GM21737 (cell line): Measurements from ENCODE around the gene GABBR2.

Experiments
- ATAC-seq: cut with Tn5 transposase; IDR thresholded peaks from one replicate; pipeline ENCODE4 v1.9.1; 2021; ENCODE audit warnings: mild to moderate bottlenecking, moderate library complexity; ENCODE audit not compliant: unreplicated experiment

The GABBR2 gene

DNA sequence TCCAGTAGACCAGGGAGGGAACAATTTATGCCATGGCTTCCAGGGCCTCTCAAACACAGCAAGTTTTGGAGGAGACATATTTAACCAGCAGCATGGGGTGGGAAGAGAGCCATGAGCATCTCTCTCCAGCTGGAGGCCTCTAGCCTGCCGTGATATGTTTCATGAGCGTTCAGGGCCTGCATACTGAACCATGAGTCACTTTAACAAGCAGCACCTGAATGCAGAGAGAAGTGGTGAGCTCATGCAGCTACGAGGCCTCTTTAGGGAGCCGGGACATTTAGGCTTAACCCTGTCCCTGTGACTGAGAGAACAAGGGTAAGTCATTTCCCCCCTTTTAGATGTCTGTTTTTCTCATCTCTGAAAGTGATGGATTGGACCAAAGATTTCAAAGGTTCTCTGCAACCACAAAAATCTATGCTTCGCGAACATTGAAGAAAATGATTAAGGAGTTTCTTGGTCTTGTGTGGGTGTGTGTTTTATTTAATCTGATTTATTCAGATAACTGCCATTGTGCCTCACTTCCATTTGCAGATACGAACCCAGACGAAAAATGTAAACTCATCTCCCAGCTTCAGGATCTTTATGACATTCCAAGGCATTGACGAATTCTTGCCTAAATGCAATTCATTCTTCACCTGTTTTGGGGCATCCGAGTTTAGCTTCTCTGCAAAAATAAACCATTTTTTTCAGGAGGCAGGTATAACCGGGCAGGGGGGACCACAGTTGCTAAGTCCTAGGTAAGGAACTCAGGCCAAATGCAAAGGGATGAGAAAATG lies 157.0 kb downstream of the GABBR2 start:
- no peak for ATAC-seq

DNA sequence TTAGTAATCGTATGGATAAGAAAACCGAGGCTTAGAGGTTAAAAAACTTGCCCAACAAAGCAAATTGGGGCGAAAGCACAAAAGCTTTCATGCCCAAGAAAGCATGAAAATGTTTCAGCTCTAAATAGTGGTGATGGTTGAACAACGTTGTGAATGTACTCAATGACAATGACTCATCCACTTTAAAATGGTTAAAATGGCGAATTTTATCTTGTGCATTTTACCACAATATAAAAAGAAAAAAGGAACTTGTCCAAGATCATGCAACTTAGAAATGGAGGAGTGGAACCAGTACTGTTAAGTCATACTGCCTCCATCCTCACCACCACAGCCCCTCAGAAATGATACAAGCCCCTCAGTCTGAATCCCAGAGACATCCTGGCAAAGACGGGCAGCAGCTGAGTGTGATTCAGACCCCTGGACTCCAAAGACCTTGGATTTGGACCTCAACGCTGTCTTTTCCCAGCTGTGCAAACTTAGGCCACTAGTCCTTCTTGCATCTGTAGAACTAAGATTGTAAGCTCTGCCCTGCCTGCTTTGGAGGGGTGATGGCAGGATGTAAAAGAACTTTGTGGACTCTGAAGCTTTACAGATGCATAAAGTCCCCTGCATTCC lies 158.4 kb downstream of the GABBR2 start:
- ATAC-seq = no peak

DNA sequence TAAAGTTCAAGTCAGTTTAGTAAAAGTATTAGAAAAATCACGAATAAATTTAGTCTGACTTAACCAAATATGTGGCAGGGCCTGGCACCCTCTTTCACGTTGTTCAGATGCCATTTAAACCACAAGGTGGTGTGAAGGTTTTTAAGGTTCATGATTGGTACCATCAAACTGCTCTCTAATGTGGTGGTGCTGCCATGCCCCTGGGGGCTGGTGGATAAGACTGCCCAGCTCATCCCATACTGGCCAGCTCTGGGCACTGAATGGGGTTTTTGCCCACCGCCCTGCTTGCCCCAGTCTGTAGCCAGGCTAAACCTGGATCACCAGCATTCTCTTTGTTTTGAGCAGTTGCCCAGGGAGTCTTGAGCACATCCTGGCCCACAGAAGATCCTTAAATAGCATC lies 159.3 kb downstream of the GABBR2 start:
- ATAC-seq = no peak

DNA sequence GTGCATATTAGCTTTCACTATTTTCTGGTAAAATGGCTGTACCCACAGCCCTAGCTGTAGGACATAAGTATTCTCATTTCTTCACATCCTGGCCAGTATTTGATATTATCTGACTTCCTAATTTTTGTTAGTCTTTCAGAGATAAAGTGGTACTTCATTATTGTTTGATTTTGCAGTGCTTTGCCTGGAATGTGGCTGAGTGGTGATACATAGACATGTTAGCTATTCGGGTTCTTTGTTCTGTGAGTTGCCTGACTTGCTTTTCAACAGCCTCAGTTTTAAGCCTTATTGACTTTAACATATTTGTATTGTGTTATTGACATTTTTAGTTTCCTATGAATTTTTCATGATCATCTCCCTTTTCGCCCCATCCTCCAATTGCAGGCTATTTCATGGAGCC lies 161.1 kb downstream of the GABBR2 start:
- ATAC-seq = no peak

DNA sequence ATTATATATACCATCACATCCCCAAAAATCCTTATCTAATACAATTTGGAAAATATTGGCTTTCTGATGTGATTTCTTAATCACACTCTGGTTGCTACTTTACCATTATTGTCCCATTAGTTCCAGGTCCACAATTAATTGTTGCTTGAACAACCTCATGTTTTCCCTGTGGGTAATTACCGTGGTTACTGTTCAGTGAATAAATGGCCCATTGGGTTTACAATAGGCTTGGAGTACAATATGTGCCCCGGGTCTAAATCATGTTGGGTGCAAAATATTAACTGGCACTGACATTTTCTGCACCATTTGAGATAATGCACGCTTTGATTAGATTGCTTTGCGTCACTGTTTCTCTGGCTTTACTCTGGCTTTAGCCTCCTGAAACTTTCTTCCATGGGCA lies 163.7 kb downstream of the GABBR2 start:
- ATAC-seq = no peak

DNA sequence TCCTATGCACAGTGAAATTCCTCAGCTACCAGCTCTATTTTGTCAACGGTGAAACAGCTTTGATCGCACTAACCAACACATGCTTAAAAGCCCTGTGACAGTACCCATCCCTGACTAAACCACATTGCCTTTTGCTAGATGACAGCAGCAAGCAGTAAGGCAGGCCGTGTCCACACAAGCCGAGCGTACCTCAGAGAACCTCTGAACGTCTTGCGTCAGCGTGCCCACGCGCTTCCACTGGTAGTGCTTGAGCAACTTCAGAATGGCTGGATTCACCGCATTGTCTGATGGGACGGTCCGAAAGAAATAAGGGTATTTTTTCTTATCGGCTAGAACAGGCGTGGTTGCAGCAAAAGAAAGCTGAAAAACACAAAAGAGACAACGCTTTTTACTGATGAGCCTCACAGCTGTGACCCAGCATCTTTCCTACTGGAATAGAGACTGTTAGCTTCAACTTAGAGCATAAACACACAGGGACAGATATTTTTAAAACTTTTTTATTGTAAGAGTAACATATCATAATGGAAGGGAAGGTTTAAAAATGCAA lies 167.0 kb downstream of the GABBR2 start:
- no peak for ATAC-seq

DNA sequence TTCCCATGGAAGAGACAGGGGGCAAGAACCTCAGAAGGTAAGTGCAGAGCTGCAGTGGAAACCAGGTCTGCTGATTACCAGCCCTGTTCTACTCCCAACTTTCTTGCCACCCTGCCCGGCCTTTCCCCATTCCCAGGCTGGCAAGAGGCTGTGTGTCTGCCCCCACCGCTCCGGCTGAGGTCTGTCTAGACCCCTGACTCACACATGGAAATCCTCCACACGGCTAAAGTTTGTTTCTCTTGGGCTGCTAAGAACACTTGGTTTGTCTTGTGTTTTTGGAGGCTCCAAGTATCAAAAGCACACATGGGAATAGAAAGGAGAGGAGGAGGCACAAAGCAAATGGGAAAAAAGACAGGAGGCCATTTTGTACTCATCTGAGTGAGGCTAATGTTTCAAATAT lies 168.3 kb downstream of the GABBR2 start:
- ATAC-seq = no peak

DNA sequence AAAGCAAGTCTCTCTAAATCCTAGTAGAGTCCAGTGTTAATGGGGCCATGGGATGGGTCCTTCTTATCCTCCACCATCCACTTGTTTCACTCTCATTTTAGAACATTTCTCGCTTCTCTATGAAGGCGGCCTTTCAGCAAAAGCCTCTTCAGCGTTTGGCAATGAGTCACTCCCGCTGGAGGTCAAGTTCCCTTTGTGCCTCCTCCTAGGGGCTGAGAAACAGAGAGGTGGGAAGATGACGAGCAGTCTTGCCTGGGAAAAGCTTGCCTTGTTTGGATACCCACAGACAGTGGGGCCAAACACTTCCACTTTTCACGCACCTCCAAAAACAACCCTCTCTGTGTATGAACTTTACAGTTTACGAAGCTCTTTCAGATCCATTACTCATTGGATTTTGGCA lies 168.8 kb downstream of the GABBR2 start:
- ATAC-seq = no peak

DNA sequence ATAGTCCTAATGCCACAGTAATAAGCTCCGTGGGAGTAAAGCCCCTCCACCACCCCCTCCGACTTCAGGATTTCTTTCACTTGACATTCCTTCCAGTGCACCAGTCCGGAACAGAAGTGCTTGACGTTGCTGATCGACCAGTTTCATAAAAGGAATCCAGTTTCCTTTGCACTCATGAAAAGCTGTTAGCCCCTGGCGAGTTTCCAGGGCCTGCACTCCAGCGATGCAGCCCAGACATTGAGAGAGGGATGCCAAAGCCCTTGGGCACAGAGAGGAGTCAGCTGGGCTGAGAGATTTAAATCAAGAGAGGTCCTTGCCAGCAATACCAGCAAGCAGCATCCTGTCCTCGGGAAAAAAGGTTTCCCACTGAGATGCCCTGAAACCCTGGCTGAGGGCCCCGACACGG lies 170.1 kb downstream of the GABBR2 start:
- no peak for ATAC-seq

DNA sequence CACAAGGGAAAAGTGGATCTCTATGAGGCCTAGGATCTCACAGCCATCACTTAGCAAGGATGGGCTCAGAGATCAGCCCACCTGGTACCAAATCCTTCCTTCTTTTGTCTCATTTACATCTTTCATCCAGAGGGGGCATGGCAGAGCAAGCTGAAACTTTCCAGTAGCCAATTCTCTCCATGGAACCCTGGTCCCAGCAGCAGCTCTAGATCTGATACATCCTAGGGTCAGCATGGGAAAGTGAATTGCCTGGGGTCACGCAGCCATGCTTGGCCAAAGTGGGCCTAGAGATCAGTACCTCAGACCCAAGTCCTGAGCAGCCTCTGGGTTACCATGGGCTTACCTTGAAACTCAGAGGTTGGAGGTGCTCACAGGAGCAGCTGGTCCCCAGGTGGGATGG lies 170.5 kb downstream of the GABBR2 start:
- ATAC-seq = no peak

DNA sequence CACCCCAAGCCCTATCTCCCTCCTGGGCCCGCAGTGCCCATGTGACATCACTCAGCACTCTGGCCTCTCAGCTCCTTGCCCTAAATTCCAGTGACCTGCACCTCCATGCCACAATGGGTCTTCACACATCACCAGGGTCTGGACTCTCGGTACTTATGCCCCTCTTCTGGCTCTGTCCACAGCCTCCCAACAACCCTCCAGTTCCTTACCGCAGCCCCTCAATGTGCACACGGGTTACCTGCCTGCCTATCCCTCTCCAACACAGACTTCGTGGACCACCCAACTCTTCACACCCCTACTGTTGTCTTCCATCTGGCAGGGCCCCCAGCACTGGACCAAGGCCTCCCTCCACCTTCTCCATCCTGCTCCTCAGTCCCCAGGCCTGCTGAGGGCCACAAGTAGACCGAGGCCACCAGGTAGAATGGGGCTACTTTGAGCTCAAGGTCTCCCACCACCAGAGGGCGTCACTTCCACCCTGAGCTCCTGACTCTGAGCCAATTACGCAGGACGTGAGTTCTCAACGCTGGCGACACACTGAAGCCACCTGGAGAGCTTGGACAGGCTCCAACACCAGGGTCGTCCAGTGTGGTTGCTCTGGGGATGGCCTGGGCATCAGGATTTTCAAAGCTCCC lies 172.1 kb downstream of the GABBR2 start:
- ATAC-seq = no peak

DNA sequence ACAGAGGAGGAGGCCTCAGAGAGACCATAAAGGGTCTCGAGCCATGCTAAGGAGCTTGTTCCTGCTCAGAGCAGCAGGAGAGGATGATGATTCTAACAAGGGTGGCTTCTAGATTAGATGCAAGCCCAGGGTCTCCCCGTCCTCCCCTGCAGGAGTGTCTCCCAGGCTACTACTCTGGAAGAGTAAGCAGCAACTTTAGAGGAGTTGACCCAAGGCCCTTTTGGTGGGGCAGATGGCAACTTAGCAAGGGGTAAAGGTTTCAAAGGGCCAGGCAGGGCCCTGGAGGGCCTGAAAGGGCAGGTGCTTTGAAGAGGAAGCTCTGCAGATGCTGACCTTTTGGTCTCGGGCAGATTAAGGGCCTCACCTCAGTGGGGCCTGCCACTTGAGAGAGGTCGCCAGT lies 174.9 kb downstream of the GABBR2 start:
- no peak for ATAC-seq

DNA sequence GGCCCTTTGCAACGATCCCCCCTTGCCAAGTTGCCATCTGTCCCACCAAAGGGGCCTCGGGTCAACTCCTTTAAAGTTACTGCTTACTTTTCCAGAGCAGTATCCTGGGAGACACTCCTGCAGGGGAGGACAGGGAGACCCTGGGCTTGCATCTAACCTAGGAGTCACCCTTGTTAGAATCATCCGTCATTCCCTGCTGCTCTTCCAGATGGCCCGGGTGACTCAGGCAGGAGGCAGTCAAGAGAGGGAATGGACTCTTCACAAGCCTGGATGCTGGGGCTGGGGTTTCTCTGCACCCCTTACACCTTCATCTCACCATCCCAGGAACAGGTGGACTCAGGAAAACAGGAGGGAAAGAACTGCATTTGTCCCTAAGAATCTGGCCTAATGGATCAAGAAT lies 175.6 kb downstream of the GABBR2 start:
- ATAC-seq = no peak

DNA sequence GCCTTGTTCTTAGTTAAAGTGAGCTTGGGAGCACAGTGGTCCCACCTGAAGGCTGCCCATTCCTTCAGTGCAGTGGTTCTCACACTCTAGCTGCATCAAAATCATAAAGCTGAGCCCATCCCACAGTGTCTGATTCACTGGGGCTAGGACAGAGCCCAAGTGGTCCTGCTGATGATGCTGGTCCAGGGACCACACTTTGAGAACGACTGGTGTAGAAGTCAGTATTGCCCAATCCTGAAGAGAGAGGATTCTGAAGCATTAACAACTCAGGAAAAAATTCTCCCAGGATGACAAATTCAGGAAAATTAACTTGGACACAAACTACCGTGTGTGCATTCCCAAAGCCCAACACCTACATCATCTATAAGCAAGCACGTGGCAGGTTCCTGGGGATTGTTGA lies 176.2 kb downstream of the GABBR2 start:
- ATAC-seq = no peak

DNA sequence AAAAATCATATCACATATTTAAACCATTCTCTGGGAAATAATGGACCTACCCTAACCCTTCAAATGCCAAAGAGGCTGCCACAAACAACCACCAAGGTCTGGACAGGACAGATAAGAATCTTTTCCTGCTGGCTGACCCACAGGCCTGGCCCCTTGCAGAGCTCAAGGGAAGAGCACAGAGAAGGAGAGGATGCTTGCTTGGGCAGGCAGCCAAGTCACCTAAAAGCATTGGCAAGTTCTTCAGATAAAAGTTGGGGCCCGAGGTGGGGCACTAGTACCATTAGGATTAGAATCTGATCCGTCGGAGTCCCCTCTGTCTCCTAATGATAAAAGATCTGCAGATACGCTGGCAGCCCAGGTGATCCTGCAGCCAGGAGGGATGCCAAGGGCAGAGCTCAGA lies 176.6 kb downstream of the GABBR2 start:
- ATAC-seq = no peak

DNA sequence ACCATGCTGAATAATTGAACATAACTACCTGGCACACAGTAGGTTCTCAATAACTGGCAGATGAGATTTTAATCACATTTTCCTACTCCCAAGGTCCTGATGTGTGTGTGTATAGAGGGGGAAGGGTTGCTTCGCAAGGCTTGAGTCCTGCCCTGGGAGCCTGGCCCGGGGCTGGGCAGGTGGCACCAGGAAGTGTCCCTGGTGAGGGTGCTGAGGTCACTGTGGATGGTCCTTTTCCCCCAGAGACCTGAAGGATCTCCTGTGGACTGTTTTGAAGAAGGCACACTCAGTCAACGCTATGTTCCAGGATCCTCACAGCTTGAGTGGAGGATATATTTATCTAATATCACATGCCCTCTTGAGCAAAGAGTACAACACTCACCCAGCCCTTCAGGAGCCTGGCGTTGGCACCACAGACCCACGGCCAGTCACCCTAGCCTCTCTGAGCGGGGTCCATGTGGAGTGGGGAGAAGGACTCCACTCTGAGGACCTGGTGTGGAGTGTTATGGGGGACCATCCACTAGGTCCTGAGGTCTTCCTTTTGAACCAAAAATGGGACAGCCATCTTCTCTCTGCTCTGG lies 177.8 kb downstream of the GABBR2 start:
- no peak for ATAC-seq

DNA sequence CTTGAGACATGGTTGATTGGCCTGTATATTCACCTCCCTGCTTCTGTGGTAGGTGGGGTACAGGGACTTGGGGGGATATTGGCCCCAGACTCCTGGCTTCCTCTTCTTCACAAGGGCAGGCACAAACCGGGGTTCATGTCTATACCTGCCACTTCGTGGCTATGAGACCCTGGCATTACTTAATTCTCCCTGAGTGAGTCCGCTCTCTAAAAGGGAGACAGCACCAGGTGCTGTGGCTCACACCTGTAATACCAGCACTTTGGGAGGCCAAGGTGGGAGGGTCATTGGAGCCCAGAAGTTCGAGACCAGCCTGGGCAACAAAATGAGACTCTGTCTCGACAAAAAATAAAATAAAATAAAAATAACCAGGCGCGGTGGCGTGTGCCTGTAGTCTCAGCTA lies 178.5 kb downstream of the GABBR2 start:
- ATAC-seq = no peak

DNA sequence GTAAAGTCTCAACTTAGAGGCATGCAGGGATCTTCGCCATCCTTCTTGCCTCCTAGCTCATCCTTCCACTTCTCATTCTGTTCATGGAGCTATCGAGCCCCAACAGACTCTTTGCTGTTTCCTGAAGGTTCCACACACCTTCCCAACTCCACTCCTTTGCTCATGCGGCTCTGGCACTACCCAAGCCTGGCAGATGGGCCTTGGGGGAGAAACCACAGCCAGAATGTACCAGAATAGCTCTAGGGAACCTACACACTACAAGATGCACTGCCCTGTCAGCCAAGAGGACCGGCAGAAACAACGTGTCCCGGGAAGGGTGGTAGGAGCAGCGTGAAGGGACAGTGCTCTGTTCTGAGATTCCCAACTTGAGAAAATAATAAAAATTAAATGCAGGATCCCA lies 178.9 kb downstream of the GABBR2 start:
- ATAC-seq = no peak

DNA sequence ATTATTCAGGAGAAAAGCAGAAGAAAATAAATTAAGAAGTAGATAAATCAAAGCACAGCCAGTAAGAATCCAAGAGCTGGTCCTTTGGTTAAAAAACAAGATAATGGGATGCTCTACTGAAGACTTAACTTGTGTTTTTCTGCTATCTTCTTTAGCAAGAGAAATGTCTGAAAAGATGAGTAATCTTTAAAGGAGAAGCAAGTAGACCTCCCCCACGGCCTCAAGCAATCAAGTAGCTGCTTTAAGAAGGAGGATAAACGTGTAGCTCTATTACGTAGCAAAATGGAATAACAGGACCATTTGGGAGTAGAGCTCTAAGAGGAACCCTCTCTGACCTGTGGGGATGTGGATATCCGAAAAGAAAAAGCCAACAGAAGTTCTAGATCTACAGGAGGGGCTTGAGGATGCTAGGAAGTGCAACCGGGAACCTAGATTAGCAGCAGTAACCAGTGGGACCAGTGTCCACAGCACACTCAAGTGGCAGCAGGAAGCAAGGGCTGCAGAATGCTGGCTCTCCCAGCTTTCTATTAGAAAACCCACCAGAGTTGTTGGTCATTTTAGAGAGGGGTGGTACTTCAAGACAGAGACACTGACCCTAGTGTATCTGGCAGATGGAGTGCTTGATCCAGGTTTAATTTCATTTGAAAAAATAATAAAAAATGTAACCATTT lies 185.4 kb downstream of the GABBR2 start:
- ATAC-seq = no peak

DNA sequence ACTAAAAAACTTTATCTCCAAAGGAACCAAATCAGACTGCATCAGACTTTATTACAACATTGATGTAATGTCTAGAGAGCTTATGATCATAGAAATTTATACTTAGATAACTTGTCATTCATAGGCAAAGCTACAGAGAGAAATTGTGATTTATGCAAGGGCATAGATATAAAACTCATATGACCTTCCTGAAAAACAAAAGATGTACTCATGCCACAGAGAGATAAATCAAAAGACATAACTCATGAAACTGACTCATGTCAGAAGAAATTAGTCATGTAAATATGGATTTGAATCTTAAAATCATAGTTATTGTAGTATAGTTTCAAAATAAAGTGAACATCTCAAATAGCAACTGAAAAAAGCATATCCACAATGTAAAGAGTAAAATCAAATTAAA lies 186.2 kb downstream of the GABBR2 start:
- no peak for ATAC-seq

DNA sequence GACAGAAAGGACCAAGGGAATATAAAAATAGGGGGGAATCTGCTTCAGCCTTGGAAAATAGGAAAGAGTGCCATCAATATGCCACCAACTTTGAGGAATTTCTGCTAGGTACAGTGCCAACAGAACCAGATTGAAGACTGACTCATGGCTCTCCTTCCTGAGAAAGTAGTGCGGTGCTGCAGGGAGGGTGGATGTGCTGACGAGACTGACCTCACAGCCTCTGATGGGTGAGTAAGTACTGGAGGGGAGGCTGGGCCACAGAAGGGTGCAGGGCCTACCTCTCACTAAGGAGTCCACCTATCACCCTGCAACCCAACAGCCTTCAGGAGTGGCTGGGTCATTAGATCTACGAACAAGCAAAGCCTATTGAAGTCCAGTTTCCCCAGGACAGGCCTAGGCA lies 187.6 kb downstream of the GABBR2 start:
- no peak for ATAC-seq
